WTC11 (cell line): ENCODE results near the gene TTC21A. TPM values are rescaled to one million over a fixed set of nuclear protein-coding genes. Genes with fewer than 3 reads are reported as not detected.

ENCODE experiments used
- ATAC-seq: fragments of 200-7000 bp; cut with Tn5 transposase; 2 replicates; pipeline ENCODE4 v1.10.0; 2021; ENCODE audit warnings: mild to moderate bottlenecking, moderate library complexity
- CTCF ChIA-PET: fragments of 300-600 bp; sonication (Branson Sonifier 250); formaldehyde crosslinking; loops from one replicate; lab custom pipeline; 2021; ENCODE audit warnings: antibody characterized with exemption; lab: Charles Lee
- POLR2A ChIA-PET: fragments of 350-600 bp; sonication (Branson Sonifier 250); formaldehyde crosslinking; loops from one replicate; lab custom pipeline; 2021; ENCODE audit warnings: antibody characterized with exemption; lab: Charles Lee
- DNase-seq: peaks from one replicate; pipeline ENCODE4 v3.0.0; 2021; ENCODE audit warnings: low spot score
- H3K27ac Mint-ChIP-seq: 2 replicates; pipeline ENCODE4 v1.8.0; 2021; ENCODE audit warnings: mixed read lengths
- H3K27me3 Mint-ChIP-seq: 2 replicates; pipeline ENCODE4 v1.8.0; 2021; ENCODE audit warnings: low read depth, mild to moderate bottlenecking, moderate library complexity, mixed read lengths
- H3K36me3 Mint-ChIP-seq: 2 replicates; pipeline ENCODE4 v1.8.0; 2021; ENCODE audit warnings: mixed read lengths
- H3K4me1 Mint-ChIP-seq: 2 replicates; pipeline ENCODE4 v1.8.0; 2022; ENCODE audit warnings: mixed read lengths
- H3K4me3 Mint-ChIP-seq: 2 replicates; pipeline ENCODE4 v1.8.0; 2021; ENCODE audit warnings: mild to moderate bottlenecking, moderate library complexity, mixed read lengths
- H3K9me3 Mint-ChIP-seq: 2 replicates; pipeline ENCODE4 v1.8.0; 2021; ENCODE audit warnings: mixed read lengths
- AFF4 ChIP-seq: sonication (generic); formaldehyde crosslinking; IDR thresholded peaks from 2 replicates; pipeline ENCODE4 v1.8.1; 2023; ENCODE audit warnings: mild to moderate bottlenecking, missing genetic modification reagents, borderline replicate concordance
- ATF3 ChIP-seq: sonication (generic); formaldehyde crosslinking; conservative IDR thresholded peaks from 2 replicates; pipeline ENCODE4 v1.8.1; 2022; ENCODE audit warnings: mild to moderate bottlenecking, missing genetic modification reagents
- ATF6 ChIP-seq: sonication (generic); formaldehyde crosslinking; IDR thresholded peaks from 2 replicates; pipeline ENCODE4 v1.8.1; 2023; ENCODE audit warnings: mild to moderate bottlenecking, missing genetic modification reagents
- FOXJ3 ChIP-seq: sonication (generic); formaldehyde crosslinking; IDR thresholded peaks from 2 replicates; pipeline ENCODE4 v1.9.0; 2021; ENCODE audit warnings: missing genetic modification reagents, mild to moderate bottlenecking, borderline replicate concordance
- FOXP1 ChIP-seq: sonication (generic); formaldehyde crosslinking; IDR thresholded peaks from 2 replicates; pipeline ENCODE4 v1.8.0; 2022; ENCODE audit warnings: missing genetic modification reagents, mild to moderate bottlenecking, moderate library complexity, borderline replicate concordance
- GTF2I ChIP-seq: fragments of 250-450 bp; sonication (Bioruptor Pico); conservative IDR thresholded peaks from 2 replicates; pipeline ENCODE4 v1.4.0; 2021; ENCODE audit warnings: mild to moderate bottlenecking
- HMGXB4 ChIP-seq: sonication (generic); formaldehyde crosslinking; IDR thresholded peaks from 2 replicates; pipeline ENCODE4 v1.8.1; 2023; ENCODE audit warnings: mild to moderate bottlenecking, moderate library complexity, missing genetic modification reagents
- NR1H2 ChIP-seq: sonication (generic); formaldehyde crosslinking; IDR thresholded peaks from 2 replicates; pipeline ENCODE4 v1.9.0; 2021; ENCODE audit warnings: mild to moderate bottlenecking, moderate library complexity, missing genetic modification reagents
- STAT6 ChIP-seq: sonication (generic); formaldehyde crosslinking; conservative IDR thresholded peaks from 2 replicates; pipeline ENCODE4 v1.8.1; 2023; ENCODE audit warnings: mild to moderate bottlenecking, low read depth, missing genetic modification reagents, moderate library complexity
- TEAD4 ChIP-seq: sonication (generic); formaldehyde crosslinking; IDR thresholded peaks from 2 replicates; pipeline ENCODE4 v1.8.0; 2022; ENCODE audit warnings: mild to moderate bottlenecking, missing genetic modification reagents
- ZBTB43 ChIP-seq: sonication (generic); formaldehyde crosslinking; IDR thresholded peaks from 2 replicates; pipeline ENCODE4 v1.8.1; 2023; ENCODE audit warnings: mild to moderate bottlenecking, missing genetic modification reagents
- ZNF121 ChIP-seq: sonication (generic); formaldehyde crosslinking; IDR thresholded peaks from 2 replicates; pipeline ENCODE4 v1.8.0; 2023; ENCODE audit warnings: missing genetic modification reagents
- ZNF317 ChIP-seq: sonication (generic); formaldehyde crosslinking; IDR thresholded peaks from 2 replicates; pipeline ENCODE4 v1.8.1; 2023; ENCODE audit warnings: low read depth, mild to moderate bottlenecking, moderate library complexity, missing genetic modification reagents, borderline replicate concordance
- total RNA-seq: library from RNA; stranded (reverse); gene quantifications from 3 replicates; pipeline ENCODE4 v1.2.3, GENCODE V29; 2021

The TTC21A gene
- total RNA-seq, 1 experiment from 2014 or later, result 3.8 TPM

GRCh38 chr3:39183211-39184080 lies 76.0 kb downstream of the TTC21A start:
- Mint-ChIP-seq H3K36me3 (no peaks in the 10 kb centered on the region), H3K27me3 (peaks cover 22% of the 10 kb centered on the region), H3K27ac (no peak overlapping the region), H3K4me3 (no peak overlapping the region), H3K9me3 (no peaks in the 10 kb centered on the region), H3K4me1 (peaks cover 29% of the 10 kb centered on the region)
- ChIA-PET POLR2A (no interaction called here), CTCF (interaction anchor here (0.8 to 4.8 kb wide), 3 partner anchors 58 to 195 kb away, joined by 3 to 53 read pairs (median 5); no protein-coding TSS in a partner anchor)
- no peak for TF ChIP-seq ZBTB43 (CRISPR knock-in tag)
- TF ChIP-seq ZNF121, result no peak
- no peak for TF ChIP-seq AFF4
- no peak for TF ChIP-seq FOXP1
- no peak for TF ChIP-seq ATF6 (CRISPR knock-in tag)
- TF ChIP-seq TEAD4 (CRISPR knock-in tag), result no peak
- TF ChIP-seq GTF2I (CRISPR knock-in tag), result no peak
- TF ChIP-seq FOXJ3 (CRISPR knock-in tag), result no peak
- TF ChIP-seq HMGXB4 (CRISPR knock-in tag), result no peak
- ATAC-seq, result no peak
- no peak for DNase-seq

GRCh38 chr3:39184081-39184967 lies 76.8 kb downstream of the TTC21A start:
- H3K36me3 Mint-ChIP-seq, result no peaks in the 10 kb centered on the region
- peaks cover 24% of the 10 kb centered on the region for H3K4me1 Mint-ChIP-seq
- H3K4me3 Mint-ChIP-seq, result no peak overlapping the region
- no peak overlapping the region for H3K27ac Mint-ChIP-seq
- ChIA-PET POLR2A (interaction anchor here (0.5 to 1.1 kb wide), 2 partner anchors 12 to 30 kb away, joined by 4 read pairs; no protein-coding TSS in a partner anchor), CTCF (interaction anchor here (0.7 to 4.8 kb wide), 4 partner anchors 24 to 194 kb away, joined by 3 to 53 read pairs (median 4); no protein-coding TSS in a partner anchor)
- ATAC-seq, result no peak
- DNase-seq, result no peak
- peaks cover 13% of the 10 kb centered on the region for H3K27me3 Mint-ChIP-seq
- H3K9me3 Mint-ChIP-seq, result no peaks in the 10 kb centered on the region
- TF ChIP-seq NR1H2 (CRISPR knock-in tag), result no peak
- no peak for TF ChIP-seq ZNF317 (CRISPR knock-in tag)
- TF ChIP-seq STAT6 (CRISPR knock-in tag), result no peak
- no peak for TF ChIP-seq GTF2I (CRISPR knock-in tag)
- no peak for TF ChIP-seq ATF3 (CRISPR knock-in tag)
